HepG2 (cell line): Measurements from ENCODE around the gene RAB11FIP5. TPM values are rescaled to one million over a fixed set of nuclear protein-coding genes. Genes with fewer than 3 reads are reported as not detected.

Source experiments
- GFI1 ChIP-seq: sonication (generic); formaldehyde crosslinking; IDR thresholded peaks from 2 replicates; pipeline ENCODE4 v1.5.0; 2020; ENCODE audit warnings: missing genetic modification reagents, mild to moderate bottlenecking, borderline replicate concordance
- HDAC1 ChIP-seq: sonication (generic); formaldehyde crosslinking; IDR thresholded peaks from 2 replicates; pipeline ENCODE4 v1.5.1; 2020; ENCODE audit warnings: mild to moderate bottlenecking, missing genetic modification reagents
- KDM3A ChIP-seq: IDR thresholded peaks from 2 replicates; pipeline ENCODE4 v1.6.1; 2018; ENCODE audit warnings: low read depth, missing compliant biosample characterization
- MATR3 ChIP-seq: sonication (generic); formaldehyde crosslinking; IDR thresholded peaks from 2 replicates; pipeline ENCODE4 v1.4.0; 2020; ENCODE audit warnings: missing genetic modification reagents
- ONECUT2 ChIP-seq: sonication (generic); formaldehyde crosslinking; IDR thresholded peaks from 2 replicates; pipeline ENCODE4 v1.4.0; 2020; ENCODE audit warnings: missing genetic modification reagents
- SMAD1 ChIP-seq: sonication (generic); formaldehyde crosslinking; IDR thresholded peaks from 2 replicates; pipeline ENCODE4 v1.4.0; 2020; ENCODE audit warnings: missing genetic modification reagents, low read depth, mild to moderate bottlenecking, borderline replicate concordance
- THAP11 ChIP-seq: IDR thresholded peaks from 2 replicates; pipeline ENCODE4 v1.6.1; 2016; ENCODE audit warnings: missing biosample characterization, missing genetic modification reagents
- TMF1 ChIP-seq: sonication (generic); formaldehyde crosslinking; IDR thresholded peaks from 2 replicates; pipeline ENCODE4 v1.8.1; 2022; ENCODE audit warnings: low read depth, missing genetic modification reagents
- ZBTB42 ChIP-seq: sonication (generic); formaldehyde crosslinking; IDR thresholded peaks from 2 replicates; pipeline ENCODE4 v1.5.0; 2020; ENCODE audit warnings: mild to moderate bottlenecking, missing genetic modification reagents
- ZNF335 ChIP-seq: sonication (generic); formaldehyde crosslinking; IDR thresholded peaks from 2 replicates; pipeline ENCODE4 v1.4.0; 2020; ENCODE audit warnings: missing genetic modification reagents
- ZNF567 ChIP-seq: sonication (generic); formaldehyde crosslinking; IDR thresholded peaks from 2 replicates; pipeline ENCODE4 v1.8.1; 2023; ENCODE audit warnings: mild to moderate bottlenecking, missing genetic modification reagents, borderline replicate concordance
- ZNF883 ChIP-seq: sonication (generic); formaldehyde crosslinking; IDR thresholded peaks from 2 replicates; pipeline ENCODE4 v1.5.1; 2020; ENCODE audit warnings: mild to moderate bottlenecking, missing genetic modification reagents; ENCODE audit errors: not compliant biosample characterization
- ZSCAN21 ChIP-seq: sonication (generic); formaldehyde crosslinking; IDR thresholded peaks from 2 replicates; pipeline ENCODE4 v1.8.0; 2022; ENCODE audit warnings: mild to moderate bottlenecking, missing genetic modification reagents, moderate library complexity, borderline replicate concordance
- polyA plus RNA-seq, 8 experiments: library from polyadenylated mRNA; depleted of rRNA in 3 of 8; stranded (reverse) in 7 of 8; unstranded in 1 of 8; fragments of >200 nt; fragmentation: Illumina TruSeq in 4 of 8; extraction: Trizol in 4 of 8; gene quantifications; 2 replicates each; pipeline versions ENCODE4 v1.2.1 to v1.2.3, GENCODE V29; 2011 to 2016; ENCODE audit warnings: low read depth in 4 of 8, missing spikeins in 1 of 8, mixed read lengths in 1 of 8; ENCODE audit not compliant: insufficient read depth in 1 of 8
- total RNA-seq, 5 experiments: library from RNA; depleted of rRNA; stranded (reverse); fragments of >200 nt; fragmentation: Illumina TruSeq; extraction: Trizol; gene quantifications; 2 replicates each; pipeline ENCODE4 v1.2.3, GENCODE V29; 2016; ENCODE audit warnings: low read depth in 1 of 5
- TF ChIP-seq, protein P1 (sequence below): sonication (generic); formaldehyde crosslinking; IDR thresholded peaks from 2 replicates; pipeline ENCODE4 v1.4.0; 2020; ENCODE audit warnings: mild to moderate bottlenecking, missing genetic modification reagents
- TF ChIP-seq, protein P2 (sequence below): sonication (generic); formaldehyde crosslinking; IDR thresholded peaks from 2 replicates; pipeline ENCODE4 v1.5.0; 2020; ENCODE audit warnings: mild to moderate bottlenecking, missing genetic modification reagents
- TF ChIP-seq, protein P3 (sequence below): sonication (generic); formaldehyde crosslinking; IDR thresholded peaks from 2 replicates; pipeline ENCODE4 v1.9.0; 2021; ENCODE audit warnings: mild to moderate bottlenecking, missing genetic modification reagents
- TF ChIP-seq, protein P4 (sequence below): sonication (generic); formaldehyde crosslinking; IDR thresholded peaks from 2 replicates; pipeline ENCODE4 v1.4.0; 2020; ENCODE audit warnings: mild to moderate bottlenecking, missing genetic modification reagents
- TF ChIP-seq, protein P5 (sequence below): sonication (generic); formaldehyde crosslinking; IDR thresholded peaks from 2 replicates; pipeline ENCODE4 v1.4.0; 2020; ENCODE audit warnings: missing genetic modification reagents

RAB11FIP5 gene
- total and polyA plus RNA-seq, 2 of the 13 experiments (the other 11 are each of a cell fraction or from before 2014, with no cell fraction given): 9.4 to 22.9 TPM

DNA sequence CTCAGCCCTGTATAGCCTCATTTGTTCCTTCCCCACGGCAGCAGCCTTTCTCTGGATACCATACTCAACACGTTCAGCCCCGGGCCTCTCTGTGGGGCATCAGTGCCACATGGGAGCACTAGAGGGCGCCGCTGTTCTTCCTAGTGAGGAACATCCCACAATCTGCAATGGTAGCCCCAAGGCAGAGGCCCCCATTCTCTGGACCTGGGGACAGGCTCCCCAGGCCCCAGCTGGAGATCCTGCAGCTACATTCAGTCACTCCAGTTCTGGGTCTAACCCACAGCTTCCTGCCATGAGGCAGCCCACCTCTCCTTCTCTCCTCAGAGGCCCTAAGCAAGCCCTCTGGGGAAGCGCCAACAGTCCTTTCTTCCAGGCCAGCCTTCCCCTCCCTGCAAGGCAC, 27.1 kb downstream of the RAB11FIP5 start (continued):
- TF ChIP-seq TMF1 (CRISPR knock-in tag) (no peak), KDM3A (CRISPR knock-in tag) (0 out of 2 replicates have a peak, but pooled peaks have one; percentile 42), MATR3 (CRISPR knock-in tag) (no peak), ZNF567 (CRISPR knock-in tag) (no peak), GFI1 (CRISPR knock-in tag) (no peak), THAP11 (CRISPR knock-in tag) (peak; percentile 56; the same call in 1 of the 2 replicates), ONECUT2 (CRISPR knock-in tag) (no peak), HDAC1 (no peak), ZSCAN21 (no peak; the same call in 1 of the 2 replicates), ZNF883 (peak; percentile 73), SMAD1 (CRISPR knock-in tag) (no peak), ZNF335 (no peak), ZBTB42 (CRISPR knock-in tag) (no peak)
- TF ChIP-seq, protein P1, sequence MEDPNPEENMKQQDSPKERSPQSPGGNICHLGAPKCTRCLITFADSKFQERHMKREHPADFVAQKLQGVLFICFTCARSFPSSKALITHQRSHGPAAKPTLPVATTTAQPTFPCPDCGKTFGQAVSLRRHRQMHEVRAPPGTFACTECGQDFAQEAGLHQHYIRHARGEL: no peak
- TF ChIP-seq, protein P2, sequence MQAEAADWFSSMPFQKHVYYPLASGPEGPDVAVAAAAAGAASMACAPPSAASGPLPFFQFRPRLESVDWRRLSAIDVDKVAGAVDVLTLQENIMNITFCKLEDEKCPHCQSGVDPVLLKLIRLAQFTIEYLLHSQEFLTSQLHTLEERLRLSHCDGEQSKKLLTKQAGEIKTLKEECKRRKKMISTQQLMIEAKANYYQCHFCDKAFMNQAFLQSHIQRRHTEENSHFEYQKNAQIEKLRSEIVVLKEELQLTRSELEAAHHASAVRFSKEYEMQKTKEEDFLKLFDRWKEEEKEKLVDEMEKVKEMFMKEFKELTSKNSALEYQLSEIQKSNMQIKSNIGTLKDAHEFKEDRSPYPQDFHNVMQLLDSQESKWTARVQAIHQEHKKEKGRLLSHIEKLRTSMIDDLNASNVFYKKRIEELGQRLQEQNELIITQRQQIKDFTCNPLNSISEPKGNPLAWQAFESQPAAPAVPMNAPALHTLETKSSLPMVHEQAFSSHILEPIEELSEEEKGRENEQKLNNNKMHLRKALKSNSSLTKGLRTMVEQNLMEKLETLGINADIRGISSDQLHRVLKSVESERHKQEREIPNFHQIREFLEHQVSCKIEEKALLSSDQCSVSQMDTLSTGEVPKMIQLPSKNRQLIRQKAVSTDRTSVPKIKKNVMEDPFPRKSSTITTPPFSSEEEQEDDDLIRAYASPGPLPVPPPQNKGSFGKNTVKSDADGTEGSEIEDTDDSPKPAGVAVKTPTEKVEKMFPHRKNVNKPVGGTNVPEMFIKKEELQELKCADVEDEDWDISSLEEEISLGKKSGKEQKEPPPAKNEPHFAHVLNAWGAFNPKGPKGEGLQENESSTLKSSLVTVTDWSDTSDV (CRISPR knock-in tag): no peak
- TF ChIP-seq, protein P3, sequence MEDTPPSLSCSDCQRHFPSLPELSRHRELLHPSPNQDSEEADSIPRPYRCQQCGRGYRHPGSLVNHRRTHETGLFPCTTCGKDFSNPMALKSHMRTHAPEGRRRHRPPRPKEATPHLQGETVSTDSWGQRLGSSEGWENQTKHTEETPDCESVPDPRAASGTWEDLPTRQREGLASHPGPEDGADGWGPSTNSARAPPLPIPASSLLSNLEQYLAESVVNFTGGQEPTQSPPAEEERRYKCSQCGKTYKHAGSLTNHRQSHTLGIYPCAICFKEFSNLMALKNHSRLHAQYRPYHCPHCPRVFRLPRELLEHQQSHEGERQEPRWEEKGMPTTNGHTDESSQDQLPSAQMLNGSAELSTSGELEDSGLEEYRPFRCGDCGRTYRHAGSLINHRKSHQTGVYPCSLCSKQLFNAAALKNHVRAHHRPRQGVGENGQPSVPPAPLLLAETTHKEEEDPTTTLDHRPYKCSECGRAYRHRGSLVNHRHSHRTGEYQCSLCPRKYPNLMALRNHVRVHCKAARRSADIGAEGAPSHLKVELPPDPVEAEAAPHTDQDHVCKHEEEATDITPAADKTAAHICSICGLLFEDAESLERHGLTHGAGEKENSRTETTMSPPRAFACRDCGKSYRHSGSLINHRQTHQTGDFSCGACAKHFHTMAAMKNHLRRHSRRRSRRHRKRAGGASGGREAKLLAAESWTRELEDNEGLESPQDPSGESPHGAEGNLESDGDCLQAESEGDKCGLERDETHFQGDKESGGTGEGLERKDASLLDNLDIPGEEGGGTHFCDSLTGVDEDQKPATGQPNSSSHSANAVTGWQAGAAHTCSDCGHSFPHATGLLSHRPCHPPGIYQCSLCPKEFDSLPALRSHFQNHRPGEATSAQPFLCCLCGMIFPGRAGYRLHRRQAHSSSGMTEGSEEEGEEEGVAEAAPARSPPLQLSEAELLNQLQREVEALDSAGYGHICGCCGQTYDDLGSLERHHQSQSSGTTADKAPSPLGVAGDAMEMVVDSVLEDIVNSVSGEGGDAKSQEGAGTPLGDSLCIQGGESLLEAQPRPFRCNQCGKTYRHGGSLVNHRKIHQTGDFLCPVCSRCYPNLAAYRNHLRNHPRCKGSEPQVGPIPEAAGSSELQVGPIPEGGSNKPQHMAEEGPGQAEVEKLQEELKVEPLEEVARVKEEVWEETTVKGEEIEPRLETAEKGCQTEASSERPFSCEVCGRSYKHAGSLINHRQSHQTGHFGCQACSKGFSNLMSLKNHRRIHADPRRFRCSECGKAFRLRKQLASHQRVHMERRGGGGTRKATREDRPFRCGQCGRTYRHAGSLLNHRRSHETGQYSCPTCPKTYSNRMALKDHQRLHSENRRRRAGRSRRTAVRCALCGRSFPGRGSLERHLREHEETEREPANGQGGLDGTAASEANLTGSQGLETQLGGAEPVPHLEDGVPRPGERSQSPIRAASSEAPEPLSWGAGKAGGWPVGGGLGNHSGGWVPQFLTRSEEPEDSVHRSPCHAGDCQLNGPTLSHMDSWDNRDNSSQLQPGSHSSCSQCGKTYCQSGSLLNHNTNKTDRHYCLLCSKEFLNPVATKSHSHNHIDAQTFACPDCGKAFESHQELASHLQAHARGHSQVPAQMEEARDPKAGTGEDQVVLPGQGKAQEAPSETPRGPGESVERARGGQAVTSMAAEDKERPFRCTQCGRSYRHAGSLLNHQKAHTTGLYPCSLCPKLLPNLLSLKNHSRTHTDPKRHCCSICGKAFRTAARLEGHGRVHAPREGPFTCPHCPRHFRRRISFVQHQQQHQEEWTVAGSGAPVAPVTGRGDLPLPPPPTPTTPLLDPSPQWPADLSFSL (CRISPR knock-in tag): no peak
- TF ChIP-seq, protein P4, sequence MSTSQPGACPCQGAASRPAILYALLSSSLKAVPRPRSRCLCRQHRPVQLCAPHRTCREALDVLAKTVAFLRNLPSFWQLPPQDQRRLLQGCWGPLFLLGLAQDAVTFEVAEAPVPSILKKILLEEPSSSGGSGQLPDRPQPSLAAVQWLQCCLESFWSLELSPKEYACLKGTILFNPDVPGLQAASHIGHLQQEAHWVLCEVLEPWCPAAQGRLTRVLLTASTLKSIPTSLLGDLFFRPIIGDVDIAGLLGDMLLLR (CRISPR knock-in tag): no peak
- TF ChIP-seq, protein P5, sequence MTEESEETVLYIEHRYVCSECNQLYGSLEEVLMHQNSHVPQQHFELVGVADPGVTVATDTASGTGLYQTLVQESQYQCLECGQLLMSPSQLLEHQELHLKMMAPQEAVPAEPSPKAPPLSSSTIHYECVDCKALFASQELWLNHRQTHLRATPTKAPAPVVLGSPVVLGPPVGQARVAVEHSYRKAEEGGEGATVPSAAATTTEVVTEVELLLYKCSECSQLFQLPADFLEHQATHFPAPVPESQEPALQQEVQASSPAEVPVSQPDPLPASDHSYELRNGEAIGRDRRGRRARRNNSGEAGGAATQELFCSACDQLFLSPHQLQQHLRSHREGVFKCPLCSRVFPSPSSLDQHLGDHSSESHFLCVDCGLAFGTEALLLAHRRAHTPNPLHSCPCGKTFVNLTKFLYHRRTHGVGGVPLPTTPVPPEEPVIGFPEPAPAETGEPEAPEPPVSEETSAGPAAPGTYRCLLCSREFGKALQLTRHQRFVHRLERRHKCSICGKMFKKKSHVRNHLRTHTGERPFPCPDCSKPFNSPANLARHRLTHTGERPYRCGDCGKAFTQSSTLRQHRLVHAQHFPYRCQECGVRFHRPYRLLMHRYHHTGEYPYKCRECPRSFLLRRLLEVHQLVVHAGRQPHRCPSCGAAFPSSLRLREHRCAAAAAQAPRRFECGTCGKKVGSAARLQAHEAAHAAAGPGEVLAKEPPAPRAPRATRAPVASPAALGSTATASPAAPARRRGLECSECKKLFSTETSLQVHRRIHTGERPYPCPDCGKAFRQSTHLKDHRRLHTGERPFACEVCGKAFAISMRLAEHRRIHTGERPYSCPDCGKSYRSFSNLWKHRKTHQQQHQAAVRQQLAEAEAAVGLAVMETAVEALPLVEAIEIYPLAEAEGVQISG (CRISPR knock-in tag): no peak
